HEK293 (cell line): ENCODE data around the gene ELMO1.

Source experiments
- CTCF ChIA-PET: fragments of 350-600 bp; formaldehyde crosslinking; extraction: SDS; loops from one replicate; lab custom pipeline; 2021; ENCODE audit warnings: antibody characterized with exemption; lab: Yijun Ruan, JAX
- POLR2A ChIA-PET: fragments of 300-600 bp; formaldehyde crosslinking; extraction: SDS; loops from one replicate; lab custom pipeline; 2020; ENCODE audit warnings: antibody characterized with exemption, inconsistent platforms; lab: Yijun Ruan, JAX
- H3K27ac ChIP-seq: fragments of 200-500 bp; sonication (Bioruptor generic); 2 replicates; pipeline ENCODE4 v1.5.1; 2014; ENCODE audit warnings: low read depth, low read length, control low read depth, inconsistent platforms; ENCODE audit errors: extremely low read depth
- H3K36me3 ChIP-seq, 2 experiments: fragments of 200-500 bp in 1 of 2; sonication (Bioruptor generic) in 1 of 2; 1 replicate in 1 of 2; 2 replicates in 1 of 2; pipeline ENCODE4 v1.5.1; 2014 to 2017; ENCODE audit warnings: inconsistent platforms in 2 of 2, low read length in 2 of 2; ENCODE audit not compliant: control insufficient read depth in 2 of 2, insufficient read depth in 1 of 2
- H3K4me1 ChIP-seq: fragments of 200-500 bp; sonication (Bioruptor generic); 2 replicates; pipeline ENCODE4 v1.5.1; 2014; ENCODE audit warnings: mild to moderate bottlenecking, low read length, inconsistent platforms; ENCODE audit not compliant: control insufficient read depth, insufficient read depth
- H3K4me3 ChIP-seq: 2 replicates; pipeline ENCODE4 v1.5.1; 2011; ENCODE audit warnings: low read depth, mild to moderate bottlenecking, control low read depth, low read length, moderate library complexity
- H3K9me3 ChIP-seq: fragments of 200-500 bp; sonication (Bioruptor generic); 2 replicates; pipeline ENCODE4 v1.5.1; 2014; ENCODE audit warnings: low read depth, low read length, inconsistent platforms; ENCODE audit not compliant: control insufficient read depth, insufficient read depth
- BCL11B ChIP-seq: fragments of 450-650 bp; formaldehyde crosslinking; IDR thresholded peaks from 2 replicates; pipeline ENCODE4 v1.5.1; 2016; ENCODE audit warnings: low read depth, missing biosample characterization, missing genetic modification characterization
- GLIS2 ChIP-seq: fragments of 450-650 bp; formaldehyde crosslinking; IDR thresholded peaks from 2 replicates; pipeline ENCODE4 v1.5.1; 2016; ENCODE audit warnings: missing biosample characterization, missing genetic modification characterization
- HOXC10 ChIP-seq: sonication (generic); formaldehyde crosslinking; IDR thresholded peaks from 2 replicates; pipeline ENCODE4 v1.8.1; 2023; ENCODE audit warnings: mild to moderate bottlenecking, missing genetic modification reagents
- ZNF184 ChIP-seq: fragments of 450-650 bp; IDR thresholded peaks from 2 replicates; pipeline ENCODE4 v1.5.1; 2018; ENCODE audit warnings: missing biosample characterization, mild to moderate bottlenecking, missing genetic modification characterization
- ZNF214 ChIP-seq: fragments of 450-650 bp; formaldehyde crosslinking; IDR thresholded peaks from 2 replicates; pipeline ENCODE4 v1.5.1; 2017; ENCODE audit warnings: missing biosample characterization, mild to moderate bottlenecking, missing genetic modification characterization, borderline replicate concordance
- ZNF324 ChIP-seq: fragments of 450-650 bp; formaldehyde crosslinking; IDR thresholded peaks from 2 replicates; pipeline ENCODE4 v1.5.1; 2016; ENCODE audit warnings: missing biosample characterization, missing genetic modification characterization
- ZNF354C ChIP-seq: fragments of 450-650 bp; formaldehyde crosslinking; IDR thresholded peaks from 2 replicates; pipeline ENCODE4 v1.5.1; 2016; ENCODE audit warnings: missing biosample characterization, missing genetic modification characterization, low read depth, borderline replicate concordance
- ZNF555 ChIP-seq: fragments of 450-650 bp; formaldehyde crosslinking; conservative IDR thresholded peaks from 2 replicates; pipeline ENCODE4 v1.5.1; 2017; ENCODE audit warnings: missing biosample characterization, mild to moderate bottlenecking, missing genetic modification characterization, inconsistent platforms
- ZNF677 ChIP-seq: fragments of 450-650 bp; IDR thresholded peaks from 2 replicates; pipeline ENCODE4 v1.5.0; 2018; ENCODE audit warnings: missing biosample characterization, mild to moderate bottlenecking, missing genetic modification characterization, moderate library complexity
- ZNF791 ChIP-seq: fragments of 450-650 bp; formaldehyde crosslinking; IDR thresholded peaks from 2 replicates; pipeline ENCODE4 v1.5.1; 2016; ENCODE audit warnings: missing biosample characterization, missing genetic modification characterization
- TF ChIP-seq, protein P1 (sequence below): fragments of 450-650 bp; formaldehyde crosslinking; IDR thresholded peaks from 2 replicates; pipeline ENCODE4 v1.5.1; 2016; ENCODE audit warnings: missing biosample characterization, missing genetic modification characterization
- TF ChIP-seq, protein P2 (sequence below): fragments of 450-650 bp; formaldehyde crosslinking; IDR thresholded peaks from 2 replicates; pipeline ENCODE4 v1.5.1; 2016; ENCODE audit warnings: missing biosample characterization, missing genetic modification characterization

Gene ELMO1

DNA sequence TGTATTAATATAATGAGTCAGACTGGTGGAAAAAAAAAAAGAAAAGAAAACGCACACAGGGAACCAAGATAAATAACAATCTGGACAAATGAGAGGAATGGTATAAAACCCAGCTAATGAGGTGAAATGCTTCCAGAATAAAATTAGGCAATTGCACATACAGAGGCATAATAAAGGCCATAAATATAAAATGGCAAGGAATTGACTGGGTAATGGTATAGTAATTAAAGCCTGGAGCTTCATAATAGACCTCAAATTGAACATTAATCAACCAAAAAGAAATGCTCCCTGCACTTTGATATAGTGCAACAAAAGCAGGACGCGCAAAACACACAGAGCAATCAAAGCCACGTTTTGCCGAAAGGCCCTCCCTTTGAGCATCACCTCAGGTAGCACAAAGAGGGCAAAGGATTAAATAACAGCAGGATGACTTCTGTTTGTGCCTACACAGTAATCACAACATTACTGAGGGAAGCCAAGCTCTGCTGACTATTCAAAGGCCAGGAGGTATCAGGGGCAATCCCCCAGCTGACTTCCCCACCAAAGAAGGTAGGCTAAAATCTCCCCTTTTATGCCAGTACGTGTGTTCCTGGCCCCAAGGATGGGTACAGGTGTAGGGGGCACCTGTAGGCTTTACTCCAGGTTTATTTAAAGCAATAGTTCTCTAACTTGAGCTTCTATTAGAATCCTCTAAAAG, 343.7 kb downstream of the ELMO1 start:
- Histone ChIP-seq H3K4me1 (no peaks in the 10 kb centered on the region), H3K9me3 (no peaks in the 10 kb centered on the region), H3K36me3 (no peaks in the 10 kb centered on the region), H3K27ac (no peak overlapping the region), H3K4me3 (no peak overlapping the region)
- CTCF ChIA-PET, result interaction anchor here (0.7 kb wide), 1 partner anchor 626 kb away, joined by 4 read pairs; no protein-coding TSS in a partner anchor
- POLR2A ChIA-PET, result no interaction called here
- TF ChIP-seq, protein P1, sequence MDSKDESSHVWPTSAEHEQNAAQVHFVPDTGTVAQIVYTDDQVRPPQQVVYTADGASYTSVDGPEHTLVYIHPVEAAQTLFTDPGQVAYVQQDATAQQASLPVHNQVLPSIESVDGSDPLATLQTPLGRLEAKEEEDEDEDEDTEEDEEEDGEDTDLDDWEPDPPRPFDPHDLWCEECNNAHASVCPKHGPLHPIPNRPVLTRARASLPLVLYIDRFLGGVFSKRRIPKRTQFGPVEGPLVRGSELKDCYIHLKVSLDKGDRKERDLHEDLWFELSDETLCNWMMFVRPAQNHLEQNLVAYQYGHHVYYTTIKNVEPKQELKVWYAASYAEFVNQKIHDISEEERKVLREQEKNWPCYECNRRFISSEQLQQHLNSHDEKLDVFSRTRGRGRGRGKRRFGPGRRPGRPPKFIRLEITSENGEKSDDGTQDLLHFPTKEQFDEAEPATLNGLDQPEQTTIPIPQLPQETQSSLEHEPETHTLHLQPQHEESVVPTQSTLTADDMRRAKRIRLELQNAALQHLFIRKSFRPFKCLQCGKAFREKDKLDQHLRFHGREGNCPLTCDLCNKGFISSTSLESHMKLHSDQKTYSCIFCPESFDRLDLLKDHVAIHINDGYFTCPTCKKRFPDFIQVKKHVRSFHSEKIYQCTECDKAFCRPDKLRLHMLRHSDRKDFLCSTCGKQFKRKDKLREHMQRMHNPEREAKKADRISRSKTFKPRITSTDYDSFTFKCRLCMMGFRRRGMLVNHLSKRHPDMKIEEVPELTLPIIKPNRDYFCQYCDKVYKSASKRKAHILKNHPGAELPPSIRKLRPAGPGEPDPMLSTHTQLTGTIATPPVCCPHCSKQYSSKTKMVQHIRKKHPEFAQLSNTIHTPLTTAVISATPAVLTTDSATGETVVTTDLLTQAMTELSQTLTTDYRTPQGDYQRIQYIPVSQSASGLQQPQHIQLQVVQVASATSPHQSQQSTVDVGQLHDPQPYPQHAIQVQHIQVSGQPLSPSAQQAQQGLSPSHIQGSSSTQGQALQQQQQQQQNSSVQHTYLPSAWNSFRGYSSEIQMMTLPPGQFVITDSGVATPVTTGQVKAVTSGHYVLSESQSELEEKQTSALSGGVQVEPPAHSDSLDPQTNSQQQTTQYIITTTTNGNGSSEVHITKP (tag by site-specific recombination), result no peak
- TF ChIP-seq ZNF324 (tag by site-specific recombination), result no peak
- no peak for TF ChIP-seq ZNF677
- no peak for TF ChIP-seq ZNF354C (tag by site-specific recombination)
- TF ChIP-seq HOXC10, result no peak
- no peak for TF ChIP-seq BCL11B

DNA sequence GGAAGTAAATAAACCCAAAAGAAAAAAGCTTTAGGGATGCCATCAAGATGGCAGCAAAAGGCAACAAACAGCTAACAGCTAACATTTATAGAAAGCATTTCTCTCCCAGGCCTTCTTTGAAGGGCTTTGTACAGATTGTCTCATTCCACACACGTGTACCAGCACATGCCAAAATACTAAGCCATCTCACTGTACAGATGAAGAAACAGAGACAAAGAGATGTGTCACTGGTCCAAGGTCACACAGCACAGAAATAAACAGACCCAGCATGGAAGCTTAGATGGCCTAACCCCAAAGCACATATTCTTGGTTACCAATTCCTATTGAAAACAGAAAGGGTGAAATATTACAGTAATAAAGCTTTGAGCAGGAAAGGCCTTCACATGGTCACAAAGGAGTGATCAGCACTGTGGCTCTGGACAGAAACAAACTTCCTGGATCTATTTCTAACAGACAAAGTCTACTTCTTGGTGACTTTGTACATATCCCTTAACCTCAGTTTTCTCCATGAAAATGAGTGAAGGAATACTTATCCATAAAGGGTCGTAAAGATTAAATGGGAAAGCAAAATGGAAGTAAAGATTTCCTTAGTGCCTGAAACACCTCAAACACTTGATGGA, 346.0 kb downstream of the ELMO1 start:
- ChIA-PET POLR2A (no interaction called here), CTCF (no interaction called here)
- H3K36me3 ChIP-seq, result no peaks in the 10 kb centered on the region
- no peaks in the 10 kb centered on the region for H3K4me1 ChIP-seq
- H3K4me3 ChIP-seq, result no peak overlapping the region
- TF ChIP-seq, protein P2, sequence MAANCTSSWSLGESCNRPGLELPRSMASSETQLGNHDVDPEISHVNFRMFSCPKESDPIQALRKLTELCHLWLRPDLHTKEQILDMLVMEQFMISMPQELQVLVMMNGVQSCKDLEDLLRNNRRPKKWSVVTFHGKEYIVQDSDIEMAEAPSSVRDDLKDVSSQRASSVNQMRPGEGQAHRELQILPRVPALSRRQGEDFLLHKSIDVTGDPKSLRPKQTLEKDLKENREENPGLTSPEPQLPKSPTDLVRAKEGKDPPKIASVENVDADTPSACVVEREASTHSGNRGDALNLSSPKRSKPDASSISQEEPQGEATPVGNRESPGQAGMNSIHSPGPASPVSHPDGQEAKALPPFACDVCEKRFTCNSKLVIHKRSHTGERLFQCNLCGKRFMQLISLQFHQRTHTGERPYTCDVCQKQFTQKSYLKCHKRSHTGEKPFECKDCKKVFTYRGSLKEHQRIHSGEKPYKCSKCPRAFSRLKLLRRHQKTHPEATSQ (tag by site-specific recombination), result no peak
- TF ChIP-seq GLIS2, result no peak
- TF ChIP-seq, protein P1 (tag by site-specific recombination), result no peak
- H3K27ac ChIP-seq, result no peak overlapping the region
- no peaks in the 10 kb centered on the region for H3K9me3 ChIP-seq

DNA sequence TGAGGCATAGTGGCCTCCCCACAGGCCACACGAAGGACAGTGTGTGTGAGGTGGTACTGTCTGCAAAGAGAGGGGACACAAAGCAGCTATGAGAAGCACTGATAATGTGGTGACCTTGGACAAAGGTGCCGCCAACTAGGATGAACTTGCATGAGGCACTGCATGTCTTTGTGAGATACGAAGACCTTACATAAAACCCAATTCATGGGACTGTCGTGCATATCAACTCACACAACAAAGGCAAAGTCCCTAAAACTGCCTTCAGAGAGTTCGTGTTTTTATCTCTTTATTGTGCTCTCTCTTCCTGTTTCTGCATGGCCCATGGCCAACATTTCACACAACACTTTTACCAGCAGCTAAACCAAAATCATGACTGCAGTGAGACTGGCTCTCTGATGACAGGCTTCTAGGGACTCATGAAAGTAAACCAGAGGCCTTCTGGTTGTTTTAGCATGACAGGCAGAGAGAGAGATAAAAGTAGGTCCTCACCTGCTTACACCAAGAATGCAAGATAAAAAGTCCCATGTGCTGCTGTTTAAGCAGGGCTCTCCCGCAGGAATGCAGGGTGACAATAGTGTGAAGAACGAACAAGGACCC, 347.8 kb downstream of the ELMO1 start:
- no peak overlapping the region for H3K4me3 ChIP-seq
- no peaks in the 10 kb centered on the region for H3K4me1 ChIP-seq
- POLR2A ChIA-PET, result no interaction called here
- no peak overlapping the region for H3K27ac ChIP-seq
- CTCF ChIA-PET, result no interaction called here
- H3K9me3 ChIP-seq, result no peaks in the 10 kb centered on the region
- no peak for TF ChIP-seq ZNF214 (tag by site-specific recombination)
- no peak for TF ChIP-seq ZNF184
- TF ChIP-seq ZNF555, result no peak
- TF ChIP-seq ZNF791 (tag by site-specific recombination), result no peak
- H3K36me3 ChIP-seq, result no peaks in the 10 kb centered on the region
